ENCODE results near the gene CCDC85B.

The CCDC85B gene

DNA sequence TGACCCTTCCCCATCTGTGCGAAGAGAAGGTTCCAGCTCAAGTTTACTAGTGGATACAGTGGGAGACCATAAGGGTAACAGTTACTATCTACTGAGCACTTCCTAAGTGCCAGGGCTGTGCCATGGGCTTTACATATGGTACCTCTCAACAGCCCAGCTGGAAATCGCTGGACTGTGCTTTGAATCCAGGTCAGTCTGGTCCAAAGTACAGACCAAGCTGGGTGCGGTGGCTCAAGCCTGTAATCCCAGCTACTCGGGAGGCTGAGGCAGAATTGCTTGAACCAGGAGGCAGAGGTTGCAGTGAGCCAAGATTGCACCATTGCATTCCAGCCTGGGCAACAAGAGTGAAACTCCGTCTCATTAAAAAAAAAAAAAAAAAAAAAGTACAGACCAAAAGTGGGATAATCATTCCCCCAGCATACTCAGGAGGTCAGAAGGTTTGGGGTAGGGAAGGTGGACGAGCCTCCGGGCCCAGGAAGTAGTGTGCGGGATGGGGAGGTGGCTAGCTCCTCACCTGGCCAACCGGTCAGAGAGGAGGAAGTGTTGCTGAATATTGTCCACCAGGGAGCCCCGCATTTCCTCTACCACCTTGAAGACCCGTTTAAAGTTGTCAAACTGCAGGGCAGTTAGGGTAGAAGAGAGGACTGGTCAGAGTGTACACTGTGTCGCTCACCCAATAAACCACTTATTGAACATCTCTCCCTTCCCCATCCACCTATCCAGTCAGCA, 4.5 kb upstream of the CCDC85B start:
- Histone ChIP-seq H3F3A (ENCODE audit: insufficient read depth, low read length) (peaks cover 5% of the 10 kb centered on the region), H3K4me1 (ENCODE audit: insufficient read depth, low read length, severe bottlenecking) (peaks cover 38% of the 10 kb centered on the region), H3K36me3 (ENCODE audit: insufficient read depth, low read length) (peaks cover 43% of the 10 kb centered on the region), H3K9ac (ENCODE audit: low read length) (no peak overlapping the region), H3K27me3 (ENCODE audit: insufficient read depth, low read length) (no peaks in the 10 kb centered on the region), H3K4me2 (ENCODE audit: low read length) (no peak overlapping the region), H4K20me1 (ENCODE audit: insufficient read depth, low read length) (no peaks in the 10 kb centered on the region), H3K27ac (ENCODE audit: low read depth, low read length, poor library complexity, severe bottlenecking) (no peak overlapping the region), H3K9me3 (ENCODE audit: low read length) (no peaks in the 10 kb centered on the region), H3K79me2 (ENCODE audit: insufficient read depth, low read length) (no peaks in the 10 kb centered on the region), H3K9me2 (ENCODE audit: low read depth, low read length) (no peaks in the 10 kb centered on the region), H3K4me3 (ENCODE audit: low read depth, low read length, poor library complexity, severe bottlenecking) (no peak overlapping the region), H2AFZ (ENCODE audit: low read length) (no peak overlapping the region)
- TF ChIP-seq, protein P1, sequence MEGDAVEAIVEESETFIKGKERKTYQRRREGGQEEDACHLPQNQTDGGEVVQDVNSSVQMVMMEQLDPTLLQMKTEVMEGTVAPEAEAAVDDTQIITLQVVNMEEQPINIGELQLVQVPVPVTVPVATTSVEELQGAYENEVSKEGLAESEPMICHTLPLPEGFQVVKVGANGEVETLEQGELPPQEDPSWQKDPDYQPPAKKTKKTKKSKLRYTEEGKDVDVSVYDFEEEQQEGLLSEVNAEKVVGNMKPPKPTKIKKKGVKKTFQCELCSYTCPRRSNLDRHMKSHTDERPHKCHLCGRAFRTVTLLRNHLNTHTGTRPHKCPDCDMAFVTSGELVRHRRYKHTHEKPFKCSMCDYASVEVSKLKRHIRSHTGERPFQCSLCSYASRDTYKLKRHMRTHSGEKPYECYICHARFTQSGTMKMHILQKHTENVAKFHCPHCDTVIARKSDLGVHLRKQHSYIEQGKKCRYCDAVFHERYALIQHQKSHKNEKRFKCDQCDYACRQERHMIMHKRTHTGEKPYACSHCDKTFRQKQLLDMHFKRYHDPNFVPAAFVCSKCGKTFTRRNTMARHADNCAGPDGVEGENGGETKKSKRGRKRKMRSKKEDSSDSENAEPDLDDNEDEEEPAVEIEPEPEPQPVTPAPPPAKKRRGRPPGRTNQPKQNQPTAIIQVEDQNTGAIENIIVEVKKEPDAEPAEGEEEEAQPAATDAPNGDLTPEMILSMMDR (IDR thresholded peaks at IDR 0.05; ENCODE audit: low read length) = no peak
- TF ChIP-seq EZH2 (IDR thresholded peaks at IDR 0.05; ENCODE audit: borderline replicate concordance, low read length) = no peak

DNA sequence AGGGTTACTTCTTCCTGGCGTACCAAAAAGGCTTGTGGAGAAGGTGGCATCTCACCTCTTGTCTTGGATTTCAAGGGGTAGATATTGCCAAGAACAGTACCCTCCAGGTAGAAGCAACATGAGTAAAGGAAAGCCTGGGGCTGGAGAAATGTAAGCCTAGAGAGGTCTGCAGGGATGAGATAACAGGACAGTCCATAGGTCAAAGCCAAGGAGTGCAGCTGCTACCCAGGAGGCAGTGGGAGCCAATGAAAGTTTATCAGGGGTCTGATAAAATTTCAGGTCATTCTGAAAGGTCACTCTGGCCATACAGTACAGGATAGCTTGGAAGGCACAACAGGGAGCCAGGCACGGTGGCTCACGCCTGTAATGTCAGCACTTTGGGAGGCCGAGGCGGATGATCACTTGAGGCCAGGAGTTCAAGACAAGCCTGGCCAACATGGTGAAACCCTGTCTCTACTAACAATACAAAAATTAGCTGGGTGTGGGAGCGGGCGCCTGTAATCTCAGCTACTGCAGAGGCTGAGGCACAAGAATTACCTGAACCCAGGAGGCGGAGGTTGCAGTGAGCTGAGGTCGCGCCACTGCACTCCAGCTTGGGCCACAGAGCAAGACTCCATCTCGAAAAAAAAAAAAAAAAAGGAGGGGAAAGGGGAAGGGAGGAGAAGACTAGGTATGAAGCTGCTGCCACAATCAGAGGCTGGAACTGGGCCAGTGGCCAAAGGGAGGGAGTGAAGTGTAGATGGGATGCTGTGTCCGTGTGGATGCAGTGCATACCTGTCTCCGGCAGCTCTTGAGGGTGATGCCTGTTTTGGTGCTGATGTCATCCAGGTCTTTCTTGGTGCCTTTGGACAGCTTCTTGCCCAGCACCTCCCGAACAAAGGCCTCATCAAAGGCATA, 3.4 kb upstream of the CCDC85B start:
- H3F3A ChIP-seq (ENCODE audit: insufficient read depth, low read length) = peaks cover 5% of the 10 kb centered on the region
- peak overlapping the region; percentile 28 for H3K27ac ChIP-seq (ENCODE audit: low read depth, low read length, poor library complexity, severe bottlenecking)
- H3K27me3 ChIP-seq (ENCODE audit: insufficient read depth, low read length) = no peaks in the 10 kb centered on the region
- H3K4me2 ChIP-seq (ENCODE audit: low read length) = peak overlapping the region; percentile 100
- no peaks in the 10 kb centered on the region for H3K9me3 ChIP-seq (ENCODE audit: low read length)
- H4K20me1 ChIP-seq (ENCODE audit: insufficient read depth, low read length) = no peaks in the 10 kb centered on the region
- peaks cover 46% of the 10 kb centered on the region for H3K4me1 ChIP-seq (ENCODE audit: insufficient read depth, low read length, severe bottlenecking)
- no peaks in the 10 kb centered on the region for H3K79me2 ChIP-seq (ENCODE audit: insufficient read depth, low read length)
- H3K9me2 ChIP-seq (ENCODE audit: low read depth, low read length) = no peaks in the 10 kb centered on the region
- peaks cover 41% of the 10 kb centered on the region for H3K36me3 ChIP-seq (ENCODE audit: insufficient read depth, low read length)
- H3K9ac ChIP-seq (ENCODE audit: low read length) = peak overlapping the region; percentile 90
- H3K4me3 ChIP-seq (ENCODE audit: low read depth, low read length, poor library complexity, severe bottlenecking) = peak overlapping the region; percentile 98
- no peak overlapping the region for H2AFZ ChIP-seq (ENCODE audit: low read length)
- TF ChIP-seq EZH2 (IDR thresholded peaks at IDR 0.05; ENCODE audit: borderline replicate concordance, low read length) = no peak
- TF ChIP-seq, protein P1 (IDR thresholded peaks at IDR 0.05; ENCODE audit: low read length) = no peak

DNA sequence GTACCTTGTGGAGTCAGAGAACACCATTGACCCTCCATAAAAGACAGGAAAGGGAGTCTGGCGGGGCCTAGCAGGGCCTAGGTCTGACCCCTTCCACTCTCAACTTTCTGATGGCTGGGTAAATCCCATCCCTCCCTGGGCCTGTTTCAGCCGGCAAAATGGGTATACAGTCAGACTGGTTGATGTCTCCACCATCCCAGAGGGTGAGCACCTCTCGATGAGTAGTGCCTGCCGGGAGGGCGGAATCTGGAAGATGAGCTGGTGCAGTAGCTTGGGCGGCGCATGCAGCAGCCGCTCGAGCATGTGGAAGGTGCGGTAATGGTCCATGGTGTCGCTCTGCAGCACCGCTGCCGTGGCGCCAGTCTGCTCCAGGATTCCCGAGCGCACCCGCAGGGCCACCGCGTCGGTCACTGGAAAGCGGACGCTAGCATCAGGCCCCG, 2.7 kb upstream of the CCDC85B start:
- H3K9me2 ChIP-seq (ENCODE audit: low read depth, low read length) = no peaks in the 10 kb centered on the region
- no peaks in the 10 kb centered on the region for H3K9me3 ChIP-seq (ENCODE audit: low read length)
- peaks cover 35% of the 10 kb centered on the region for H3K36me3 ChIP-seq (ENCODE audit: insufficient read depth, low read length)
- peaks cover 5% of the 10 kb centered on the region for H3F3A ChIP-seq (ENCODE audit: insufficient read depth, low read length)
- H3K4me1 ChIP-seq (ENCODE audit: insufficient read depth, low read length, severe bottlenecking) = peaks cover 52% of the 10 kb centered on the region
- no peak for TF ChIP-seq EZH2 (IDR thresholded peaks at IDR 0.05; ENCODE audit: borderline replicate concordance, low read length)
- TF ChIP-seq, protein P1 (IDR thresholded peaks at IDR 0.05; ENCODE audit: low read length) = no peak
- H3K27ac ChIP-seq (ENCODE audit: low read depth, low read length, poor library complexity, severe bottlenecking) = peak overlapping the region; percentile 28
- no peaks in the 10 kb centered on the region for H4K20me1 ChIP-seq (ENCODE audit: insufficient read depth, low read length)
- peak overlapping the region; percentile 90 for H3K9ac ChIP-seq (ENCODE audit: low read length)
- H3K79me2 ChIP-seq (ENCODE audit: insufficient read depth, low read length) = no peaks in the 10 kb centered on the region
- H2AFZ ChIP-seq (ENCODE audit: low read length) = no peak overlapping the region
- H3K4me2 ChIP-seq (ENCODE audit: low read length) = peak overlapping the region; percentile 100
- H3K27me3 ChIP-seq (ENCODE audit: insufficient read depth, low read length) = no peaks in the 10 kb centered on the region
- H3K4me3 ChIP-seq (ENCODE audit: low read depth, low read length, poor library complexity, severe bottlenecking) = peak overlapping the region; percentile 98
